H54 (cell line): ENCODE measurements around the gene UNC13A.
A peak's percentile ranks its signal among the peaks of the same experiment; 100 is the strongest.

ENCODE experiments used
- DNase-seq: peaks from one replicate; pipeline ENCODE4 v3.0.0; 2011; ENCODE audit warnings: low spot score, mixed read lengths; ENCODE audit not compliant: insufficient read length
- FAIRE-seq: peaks from 3 replicates; lab custom pipeline; 2011; peaks lifted over from hg19 to GRCh38; lab: Jason Lieb, UNC
- POLR2A ChIP-seq: IDR thresholded peaks from 2 replicates; pipeline ENCODE4 v1.6.1; 2011; ENCODE audit warnings: low read depth, mild to moderate bottlenecking, low read length

The UNC13A gene

DNA sequence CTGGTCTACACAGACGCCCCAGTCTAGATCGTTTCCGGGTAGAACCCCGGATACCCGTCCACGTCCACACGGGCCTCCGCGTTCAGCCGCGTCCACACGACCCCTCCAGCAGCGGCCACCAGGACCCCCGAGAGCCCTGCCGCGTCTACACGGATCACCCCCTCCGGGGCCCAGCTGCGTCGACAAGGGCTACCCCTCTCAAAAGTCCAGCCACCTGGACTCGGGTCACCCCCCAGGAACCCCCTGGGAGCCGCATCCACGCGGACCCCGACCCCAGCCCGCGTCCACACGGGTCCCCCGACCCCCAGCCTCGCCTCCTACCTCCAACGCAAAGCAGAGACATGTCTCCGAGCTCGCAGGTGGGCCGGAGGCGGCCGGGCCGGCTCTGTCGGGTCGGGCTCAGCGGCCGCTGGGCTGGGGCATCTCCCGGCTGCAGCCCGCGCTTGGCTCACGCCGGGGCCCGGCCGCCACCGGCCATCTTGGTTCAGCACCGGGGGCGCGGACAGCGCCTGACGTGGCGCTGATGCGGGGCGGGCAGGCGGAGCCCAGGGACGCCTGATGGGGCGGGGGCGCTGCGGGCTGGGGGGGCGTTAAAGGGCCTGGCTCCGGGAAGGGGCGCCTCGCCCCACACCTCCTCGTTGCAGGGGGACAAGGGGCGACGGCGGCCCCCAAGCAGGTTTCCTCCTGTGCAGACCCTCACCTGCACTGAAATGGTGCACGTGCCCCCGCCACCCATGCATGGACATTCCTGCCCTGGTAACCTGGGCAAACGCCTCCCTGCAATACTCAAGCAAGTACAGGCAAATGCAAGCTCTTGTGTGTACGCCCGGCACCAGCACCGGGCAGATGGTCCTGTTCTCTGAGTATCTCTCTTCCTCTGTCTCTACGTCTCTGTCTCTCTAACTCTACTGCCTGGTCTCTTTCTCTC, at the start of gene UNC13A:
UNC13A (minus strand) TSS at position 498 of the 928 bp plus-strand sequence; CDS start at position 343, 155 bp downstream.
- TF ChIP-seq POLR2A: no peak
- FAIRE-seq: no peak
- DNase-seq: no peak

GRCh38 chr19:17737690-17738153, 49.6 kb upstream of the UNC13A start:
- FAIRE-seq (no peak), DNase-seq (no peak)
- no peak for TF ChIP-seq POLR2A

DNA sequence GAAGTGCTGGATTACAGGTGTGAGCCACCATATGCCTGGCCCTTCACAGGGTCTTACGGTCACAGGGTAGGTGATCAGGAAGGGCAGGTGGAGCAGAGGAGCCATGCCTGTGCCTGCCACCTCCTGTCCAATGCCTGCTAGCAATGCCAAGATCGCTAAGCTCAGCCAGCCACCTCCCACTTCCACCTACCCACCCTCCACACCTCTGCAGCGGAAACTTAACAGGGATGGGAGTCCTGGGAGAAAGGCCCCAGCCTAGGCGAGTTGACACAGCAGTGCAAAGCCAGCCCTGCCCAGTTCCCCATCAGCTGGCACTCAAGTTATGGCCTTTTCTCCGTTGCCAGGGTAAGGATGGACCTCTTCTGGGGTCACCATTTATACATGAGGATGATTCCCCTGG, 47.3 kb upstream of the UNC13A start:
- FAIRE-seq (no peak), DNase-seq (no peak)
- no peak for TF ChIP-seq POLR2A

- no peak for DNase-seq
- FAIRE-seq: no peak
- no peak for TF ChIP-seq POLR2A
Measured at GRCh38 chr19:17734146-17734545, 46.0 kb upstream of the UNC13A start.

- no peak for DNase-seq
- no peak for FAIRE-seq
Measured at GRCh38 chr19:17733127-17733526, 45.0 kb upstream of the UNC13A start.

GRCh38 chr19:17727843-17728242, 39.7 kb upstream of the UNC13A start:
- FAIRE-seq (no peak), DNase-seq (no peak)
- no peak for TF ChIP-seq POLR2A

More at GRCh38 chr19:17733127-17733526, 45.0 kb upstream of the UNC13A start:
- no peak for TF ChIP-seq POLR2A

GRCh38 chr19:17726964-17727773, 39.0 kb upstream of the UNC13A start:
- FAIRE-seq (no peak), DNase-seq (no peak)
- no peak for TF ChIP-seq POLR2A

GRCh38 chr19:17726136-17726741, 38.1 kb upstream of the UNC13A start:
- DNase-seq: no peak
- no peak for FAIRE-seq
- TF ChIP-seq POLR2A: no peak

- FAIRE-seq (no peak), DNase-seq (no peak)
- TF ChIP-seq POLR2A: no peak
Measured at GRCh38 chr19:17725422-17726078, 37.4 kb upstream of the UNC13A start.

GRCh38 chr19:17724655-17725054, 36.5 kb upstream of the UNC13A start:
- FAIRE-seq (no peak), DNase-seq (no peak)
- no peak for TF ChIP-seq POLR2A

DNA sequence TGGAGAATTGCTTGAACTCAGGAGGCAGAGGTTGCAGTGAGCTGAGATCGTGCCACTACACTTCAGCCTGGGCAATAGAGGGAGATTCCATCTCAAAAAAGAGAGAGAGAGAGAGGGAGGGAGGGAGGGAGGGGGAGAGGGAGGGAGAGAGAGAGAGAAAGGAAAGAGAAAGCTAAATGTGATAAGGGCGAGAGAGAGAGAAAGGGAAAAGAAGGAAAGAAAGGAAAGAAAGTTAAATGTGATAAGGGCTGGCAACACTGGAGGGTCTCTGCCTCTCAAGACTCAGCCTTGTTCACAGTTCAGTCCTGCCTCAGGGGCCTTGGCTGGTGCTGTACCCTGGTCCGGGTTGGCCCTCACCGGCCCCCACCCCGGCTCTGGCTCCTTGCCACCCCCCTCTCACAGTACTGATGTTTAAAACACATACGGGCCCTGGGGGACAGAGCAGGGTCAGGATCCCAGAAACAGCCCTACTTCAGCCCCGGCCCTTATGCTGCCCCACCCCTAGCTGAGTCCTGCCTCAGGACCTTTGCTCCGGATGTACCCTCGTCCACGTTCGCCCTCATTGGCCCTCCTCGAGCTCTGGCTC, 34.6 kb upstream of the UNC13A start:
- FAIRE-seq (no peak), DNase-seq (no peak)
- TF ChIP-seq POLR2A: no peak

GRCh38 chr19:17721821-17722220, 33.7 kb upstream of the UNC13A start:
- FAIRE-seq: no peak
- DNase-seq: peak; percentile 97
- no peak for TF ChIP-seq POLR2A
